HG02840 (cell line): Measurements from ENCODE around the gene RHOB.
"Not testable (repeated sequence)": the region's sequence is repeated elsewhere in the genome, so short reads cannot be mapped to it uniquely, and the experiment has no call there.

Experiments used
- ATAC-seq: cut with Tn5 transposase; IDR thresholded peaks from one replicate; pipeline ENCODE4 v1.9.1; 2021; ENCODE audit warnings: mild to moderate bottlenecking, moderate library complexity, moderate number of reproducible peaks; ENCODE audit not compliant: unreplicated experiment, low FRiP score

The RHOB gene

GRCh38 chr2:20451341-20451740 is 4.5 kb downstream of the RHOB start:
- no peak for ATAC-seq

GRCh38 chr2:20451761-20452499 is 5.1 kb downstream of the RHOB start:
- no peak for ATAC-seq

- ATAC-seq, result no peak
These were observed 5.7 kb downstream of the RHOB start for GRCh38 chr2:20452551-20452950.

GRCh38 chr2:20453087-20453486 is 6.2 kb downstream of the RHOB start:
- no peak for ATAC-seq

- no peak for ATAC-seq
These were observed 7.4 kb downstream of the RHOB start for GRCh38 chr2:20454036-20454981.

- ATAC-seq, result no peak
These were observed 8.3 kb downstream of the RHOB start for GRCh38 chr2:20455076-20455587.

GRCh38 chr2:20456116-20456571 is 9.3 kb downstream of the RHOB start:
- ATAC-seq, result no peak

GRCh38 chr2:20456636-20457426 is 10.0 kb downstream of the RHOB start:
- ATAC-seq, result no peak

- no peak for ATAC-seq
These were observed 11.1 kb downstream of the RHOB start for GRCh38 chr2:20457661-20458630.

- ATAC-seq, result not testable (repeated sequence)
These were observed 12.0 kb downstream of the RHOB start for GRCh38 chr2:20458737-20459484.

- no peak for ATAC-seq
These were observed 19.0 kb downstream of the RHOB start for GRCh38 chr2:20465716-20466394.

GRCh38 chr2:20467789-20468548 is 21.1 kb downstream of the RHOB start:
- no peak for ATAC-seq

- ATAC-seq, result no peak
These were observed 22.0 kb downstream of the RHOB start for GRCh38 chr2:20468549-20469500.

GRCh38 chr2:20469595-20469994 is 22.7 kb downstream of the RHOB start:
- ATAC-seq, result no peak

- no peak for ATAC-seq
These were observed 23.3 kb downstream of the RHOB start for GRCh38 chr2:20470211-20470610.

GRCh38 chr2:20471148-20471547 is 24.3 kb downstream of the RHOB start:
- no peak for ATAC-seq
